K562 (cell line): ENCODE data around the gene GRM2. TPM values are rescaled to one million over a fixed set of nuclear protein-coding genes. Genes with fewer than 3 reads are reported as not detected.

Experiments used
- EP400 ChIP-seq: fragments of 450-650 bp; IDR thresholded peaks from 2 replicates; pipeline ENCODE4 v1.6.1; 2017; ENCODE audit warnings: antibody characterized with exemption, mild to moderate bottlenecking, moderate library complexity
- NCOR1 ChIP-seq: fragments of 450-650 bp; IDR thresholded peaks from 2 replicates; pipeline ENCODE4 v1.6.1; 2016; ENCODE audit warnings: mild to moderate bottlenecking, moderate library complexity
- NR4A1 ChIP-seq, 2 experiments: fragments of 250-450 bp in 1 of 2; fragments of 450-650 bp in 1 of 2; sonication (Bioruptor Pico) in 1 of 2; IDR thresholded peaks; 2 replicates each; pipeline versions ENCODE4 v1.4.0 to v1.6.1; 2016 to 2020; ENCODE audit warnings: mild to moderate bottlenecking in 2 of 2, missing compliant biosample characterization in 1 of 2, missing genetic modification characterization in 1 of 2, moderate library complexity in 1 of 2
- PHF20 ChIP-seq: fragments of 450-650 bp; IDR thresholded peaks from 2 replicates; pipeline ENCODE4 v1.6.1; 2018; ENCODE audit not compliant: partially characterized antibody
- PHTF2 ChIP-seq: fragments of 250-450 bp; sonication (Bioruptor Pico); IDR thresholded peaks from 2 replicates; pipeline ENCODE4 v1.5.0; 2021; ENCODE audit warnings: mild to moderate bottlenecking
- RBFOX2 ChIP-seq: fragments of 200-400 bp; formaldehyde crosslinking; IDR thresholded peaks from 2 replicates; pipeline ENCODE4 v1.6.1; 2017; ENCODE audit warnings: low read depth, mild to moderate bottlenecking, low read length, moderate library complexity
- XRCC4 ChIP-seq: IDR thresholded peaks from one replicate; pipeline ENCODE4 v1.6.1; 2011; ENCODE audit not compliant: insufficient read depth, insufficient read length; ENCODE audit errors: extremely low read depth
- ZBTB1 ChIP-seq: sonication (generic); formaldehyde crosslinking; IDR thresholded peaks from 2 replicates; pipeline ENCODE4 v1.8.1; 2023; ENCODE audit warnings: missing genetic modification reagents, low read depth, mild to moderate bottlenecking, borderline replicate concordance
- ZBTB17 ChIP-seq: fragments of 450-650 bp; formaldehyde crosslinking; IDR thresholded peaks from 2 replicates; pipeline ENCODE4 v1.4.0; 2020; ENCODE audit warnings: mild to moderate bottlenecking
- polyA plus RNA-seq, 8 experiments: library from polyadenylated mRNA; depleted of rRNA in 4 of 8; stranded (reverse) in 5 of 8; unstranded in 3 of 8; fragments of >200 nt; fragmentation: Nextera tagmentation in 2 of 8; fragmentation: Illumina TruSeq in 1 of 8; extraction: Ambion mirVana in 2 of 8; extraction: Trizol in 1 of 8; gene quantifications; 2 replicates each; pipeline versions ENCODE4 v1.2.1 to v1.2.3, GENCODE V29; 2011 to 2014; ENCODE audit warnings: inconsistent platforms in 1 of 8, missing spikeins in 1 of 8
- total RNA-seq, 7 experiments: library from RNA; depleted of rRNA in 6 of 7; stranded (reverse); fragments of >200 nt in 6 of 7; fragmentation: Illumina TruSeq in 2 of 7; extraction: Trizol in 2 of 7; gene quantifications; 2 replicates each; pipeline versions ENCODE4 v1.2.1 to v1.2.3, GENCODE V29; 2011 to 2021; ENCODE audit warnings: low replicate concordance in 1 of 7
- TF ChIP-seq, protein P1 (sequence below): fragments of 200-800 bp; sonication (Bioruptor generic); IDR thresholded peaks from 2 replicates; pipeline ENCODE4 v1.6.1; 2017; ENCODE audit warnings: missing genetic modification characterization, missing compliant biosample characterization
- TF ChIP-seq, protein P2 (sequence below): fragments of 450-650 bp; IDR thresholded peaks from 2 replicates; pipeline ENCODE4 v1.6.1; 2016; ENCODE audit warnings: mild to moderate bottlenecking, moderate library complexity
- TF ChIP-seq, protein P3 (sequence below): conservative IDR thresholded peaks from 2 replicates; pipeline ENCODE4 v1.6.1; 2011; ENCODE audit warnings: low read depth, mild to moderate bottlenecking, low read length; ENCODE audit not compliant: control insufficient read depth

The GRM2 gene
- total and polyA plus RNA-seq, 9 of the 15 experiments (the other 6 are each of a cell fraction or from before 2014, with no cell fraction given), result not detected

DNA sequence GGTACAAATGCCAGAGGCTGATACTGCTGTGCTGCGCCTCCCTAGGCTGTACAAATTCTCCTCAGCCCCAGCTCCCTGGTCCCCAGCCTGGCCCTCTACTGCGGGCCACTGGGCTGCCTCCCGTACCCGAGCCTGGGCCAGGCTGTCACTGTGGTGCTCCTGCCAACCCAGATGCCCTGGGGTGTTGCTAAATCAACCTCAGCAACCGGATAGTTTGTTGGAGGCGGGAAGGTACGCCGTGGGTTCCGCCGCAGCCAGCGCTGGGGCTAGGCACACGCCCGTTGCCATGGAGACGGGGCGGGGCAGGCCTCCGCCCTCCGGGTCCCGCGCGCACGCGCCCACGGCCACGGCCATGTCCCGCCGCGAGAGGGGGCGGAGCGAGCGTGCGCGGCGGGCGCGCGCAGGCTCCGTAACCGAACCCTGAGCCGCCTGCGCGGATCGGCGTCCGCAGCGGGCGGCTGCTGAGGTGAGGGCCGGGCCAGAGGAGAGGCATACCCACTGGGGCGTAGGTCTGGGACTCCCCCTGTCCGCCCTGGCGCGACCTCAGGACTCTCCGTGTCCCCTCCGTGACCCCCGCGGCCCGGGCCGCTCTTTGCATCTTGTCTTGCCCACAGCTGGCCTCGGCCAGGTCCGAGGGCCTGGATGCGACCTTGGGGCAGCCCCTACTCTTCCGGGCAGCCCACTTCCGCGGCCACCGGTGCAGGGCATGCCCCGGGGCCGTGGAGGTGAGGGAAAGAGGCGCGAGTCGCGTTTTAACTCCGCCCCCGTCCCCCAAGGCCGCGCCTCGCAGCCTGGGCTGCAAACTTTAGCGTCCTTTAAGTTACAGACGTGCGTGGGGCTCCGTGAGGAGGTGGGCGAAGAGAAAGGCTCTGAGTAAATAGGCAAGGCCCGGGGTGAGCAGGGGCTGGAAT is 35.8 kb upstream of the GRM2 start, which contains the start of gene TEX264 (continued):
- TF ChIP-seq, protein P1, sequence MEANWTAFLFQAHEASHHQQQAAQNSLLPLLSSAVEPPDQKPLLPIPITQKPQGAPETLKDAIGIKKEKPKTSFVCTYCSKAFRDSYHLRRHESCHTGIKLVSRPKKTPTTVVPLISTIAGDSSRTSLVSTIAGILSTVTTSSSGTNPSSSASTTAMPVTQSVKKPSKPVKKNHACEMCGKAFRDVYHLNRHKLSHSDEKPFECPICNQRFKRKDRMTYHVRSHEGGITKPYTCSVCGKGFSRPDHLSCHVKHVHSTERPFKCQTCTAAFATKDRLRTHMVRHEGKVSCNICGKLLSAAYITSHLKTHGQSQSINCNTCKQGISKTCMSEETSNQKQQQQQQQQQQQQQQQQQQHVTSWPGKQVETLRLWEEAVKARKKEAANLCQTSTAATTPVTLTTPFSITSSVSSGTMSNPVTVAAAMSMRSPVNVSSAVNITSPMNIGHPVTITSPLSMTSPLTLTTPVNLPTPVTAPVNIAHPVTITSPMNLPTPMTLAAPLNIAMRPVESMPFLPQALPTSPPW, result peak; percentile 61
- TF ChIP-seq RBFOX2 (peak; percentile 82), NR4A1 (CRISPR knock-in tag; IDR thresholded peaks at IDR 0.05) (no peak), NR4A1 (tag; IDR thresholded peaks at IDR 0.05) (no peak), ZBTB1 (no peak), XRCC4 (no peak), ZBTB17 (CRISPR knock-in tag) (peak; percentile 97), PHTF2 (CRISPR knock-in tag) (no peak), NCOR1 (no peak), EP400 (peak; percentile 47; the same call in 1 of the 2 replicates), PHF20 (peak; percentile 53)
- TF ChIP-seq, protein P2, sequence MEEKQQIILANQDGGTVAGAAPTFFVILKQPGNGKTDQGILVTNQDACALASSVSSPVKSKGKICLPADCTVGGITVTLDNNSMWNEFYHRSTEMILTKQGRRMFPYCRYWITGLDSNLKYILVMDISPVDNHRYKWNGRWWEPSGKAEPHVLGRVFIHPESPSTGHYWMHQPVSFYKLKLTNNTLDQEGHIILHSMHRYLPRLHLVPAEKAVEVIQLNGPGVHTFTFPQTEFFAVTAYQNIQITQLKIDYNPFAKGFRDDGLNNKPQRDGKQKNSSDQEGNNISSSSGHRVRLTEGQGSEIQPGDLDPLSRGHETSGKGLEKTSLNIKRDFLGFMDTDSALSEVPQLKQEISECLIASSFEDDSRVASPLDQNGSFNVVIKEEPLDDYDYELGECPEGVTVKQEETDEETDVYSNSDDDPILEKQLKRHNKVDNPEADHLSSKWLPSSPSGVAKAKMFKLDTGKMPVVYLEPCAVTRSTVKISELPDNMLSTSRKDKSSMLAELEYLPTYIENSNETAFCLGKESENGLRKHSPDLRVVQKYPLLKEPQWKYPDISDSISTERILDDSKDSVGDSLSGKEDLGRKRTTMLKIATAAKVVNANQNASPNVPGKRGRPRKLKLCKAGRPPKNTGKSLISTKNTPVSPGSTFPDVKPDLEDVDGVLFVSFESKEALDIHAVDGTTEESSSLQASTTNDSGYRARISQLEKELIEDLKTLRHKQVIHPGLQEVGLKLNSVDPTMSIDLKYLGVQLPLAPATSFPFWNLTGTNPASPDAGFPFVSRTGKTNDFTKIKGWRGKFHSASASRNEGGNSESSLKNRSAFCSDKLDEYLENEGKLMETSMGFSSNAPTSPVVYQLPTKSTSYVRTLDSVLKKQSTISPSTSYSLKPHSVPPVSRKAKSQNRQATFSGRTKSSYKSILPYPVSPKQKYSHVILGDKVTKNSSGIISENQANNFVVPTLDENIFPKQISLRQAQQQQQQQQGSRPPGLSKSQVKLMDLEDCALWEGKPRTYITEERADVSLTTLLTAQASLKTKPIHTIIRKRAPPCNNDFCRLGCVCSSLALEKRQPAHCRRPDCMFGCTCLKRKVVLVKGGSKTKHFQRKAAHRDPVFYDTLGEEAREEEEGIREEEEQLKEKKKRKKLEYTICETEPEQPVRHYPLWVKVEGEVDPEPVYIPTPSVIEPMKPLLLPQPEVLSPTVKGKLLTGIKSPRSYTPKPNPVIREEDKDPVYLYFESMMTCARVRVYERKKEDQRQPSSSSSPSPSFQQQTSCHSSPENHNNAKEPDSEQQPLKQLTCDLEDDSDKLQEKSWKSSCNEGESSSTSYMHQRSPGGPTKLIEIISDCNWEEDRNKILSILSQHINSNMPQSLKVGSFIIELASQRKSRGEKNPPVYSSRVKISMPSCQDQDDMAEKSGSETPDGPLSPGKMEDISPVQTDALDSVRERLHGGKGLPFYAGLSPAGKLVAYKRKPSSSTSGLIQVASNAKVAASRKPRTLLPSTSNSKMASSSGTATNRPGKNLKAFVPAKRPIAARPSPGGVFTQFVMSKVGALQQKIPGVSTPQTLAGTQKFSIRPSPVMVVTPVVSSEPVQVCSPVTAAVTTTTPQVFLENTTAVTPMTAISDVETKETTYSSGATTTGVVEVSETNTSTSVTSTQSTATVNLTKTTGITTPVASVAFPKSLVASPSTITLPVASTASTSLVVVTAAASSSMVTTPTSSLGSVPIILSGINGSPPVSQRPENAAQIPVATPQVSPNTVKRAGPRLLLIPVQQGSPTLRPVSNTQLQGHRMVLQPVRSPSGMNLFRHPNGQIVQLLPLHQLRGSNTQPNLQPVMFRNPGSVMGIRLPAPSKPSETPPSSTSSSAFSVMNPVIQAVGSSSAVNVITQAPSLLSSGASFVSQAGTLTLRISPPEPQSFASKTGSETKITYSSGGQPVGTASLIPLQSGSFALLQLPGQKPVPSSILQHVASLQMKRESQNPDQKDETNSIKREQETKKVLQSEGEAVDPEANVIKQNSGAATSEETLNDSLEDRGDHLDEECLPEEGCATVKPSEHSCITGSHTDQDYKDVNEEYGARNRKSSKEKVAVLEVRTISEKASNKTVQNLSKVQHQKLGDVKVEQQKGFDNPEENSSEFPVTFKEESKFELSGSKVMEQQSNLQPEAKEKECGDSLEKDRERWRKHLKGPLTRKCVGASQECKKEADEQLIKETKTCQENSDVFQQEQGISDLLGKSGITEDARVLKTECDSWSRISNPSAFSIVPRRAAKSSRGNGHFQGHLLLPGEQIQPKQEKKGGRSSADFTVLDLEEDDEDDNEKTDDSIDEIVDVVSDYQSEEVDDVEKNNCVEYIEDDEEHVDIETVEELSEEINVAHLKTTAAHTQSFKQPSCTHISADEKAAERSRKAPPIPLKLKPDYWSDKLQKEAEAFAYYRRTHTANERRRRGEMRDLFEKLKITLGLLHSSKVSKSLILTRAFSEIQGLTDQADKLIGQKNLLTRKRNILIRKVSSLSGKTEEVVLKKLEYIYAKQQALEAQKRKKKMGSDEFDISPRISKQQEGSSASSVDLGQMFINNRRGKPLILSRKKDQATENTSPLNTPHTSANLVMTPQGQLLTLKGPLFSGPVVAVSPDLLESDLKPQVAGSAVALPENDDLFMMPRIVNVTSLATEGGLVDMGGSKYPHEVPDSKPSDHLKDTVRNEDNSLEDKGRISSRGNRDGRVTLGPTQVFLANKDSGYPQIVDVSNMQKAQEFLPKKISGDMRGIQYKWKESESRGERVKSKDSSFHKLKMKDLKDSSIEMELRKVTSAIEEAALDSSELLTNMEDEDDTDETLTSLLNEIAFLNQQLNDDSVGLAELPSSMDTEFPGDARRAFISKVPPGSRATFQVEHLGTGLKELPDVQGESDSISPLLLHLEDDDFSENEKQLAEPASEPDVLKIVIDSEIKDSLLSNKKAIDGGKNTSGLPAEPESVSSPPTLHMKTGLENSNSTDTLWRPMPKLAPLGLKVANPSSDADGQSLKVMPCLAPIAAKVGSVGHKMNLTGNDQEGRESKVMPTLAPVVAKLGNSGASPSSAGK, result no peak
- TF ChIP-seq, protein P3, sequence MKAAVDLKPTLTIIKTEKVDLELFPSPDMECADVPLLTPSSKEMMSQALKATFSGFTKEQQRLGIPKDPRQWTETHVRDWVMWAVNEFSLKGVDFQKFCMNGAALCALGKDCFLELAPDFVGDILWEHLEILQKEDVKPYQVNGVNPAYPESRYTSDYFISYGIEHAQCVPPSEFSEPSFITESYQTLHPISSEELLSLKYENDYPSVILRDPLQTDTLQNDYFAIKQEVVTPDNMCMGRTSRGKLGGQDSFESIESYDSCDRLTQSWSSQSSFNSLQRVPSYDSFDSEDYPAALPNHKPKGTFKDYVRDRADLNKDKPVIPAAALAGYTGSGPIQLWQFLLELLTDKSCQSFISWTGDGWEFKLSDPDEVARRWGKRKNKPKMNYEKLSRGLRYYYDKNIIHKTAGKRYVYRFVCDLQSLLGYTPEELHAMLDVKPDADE, result 0 out of 2 replicates have a peak, but pooled peaks have one; percentile 46
